ENCODE measurements around the gene COX19. TPM values are rescaled to one million over a fixed set of nuclear protein-coding genes. Genes with fewer than 3 reads are reported as not detected.
A peak's percentile ranks its signal among the peaks of the same experiment; 100 is the strongest.

The COX19 gene
- total RNA-seq, 1 experiment from 2014 or later, result 28.9 TPM

DNA sequence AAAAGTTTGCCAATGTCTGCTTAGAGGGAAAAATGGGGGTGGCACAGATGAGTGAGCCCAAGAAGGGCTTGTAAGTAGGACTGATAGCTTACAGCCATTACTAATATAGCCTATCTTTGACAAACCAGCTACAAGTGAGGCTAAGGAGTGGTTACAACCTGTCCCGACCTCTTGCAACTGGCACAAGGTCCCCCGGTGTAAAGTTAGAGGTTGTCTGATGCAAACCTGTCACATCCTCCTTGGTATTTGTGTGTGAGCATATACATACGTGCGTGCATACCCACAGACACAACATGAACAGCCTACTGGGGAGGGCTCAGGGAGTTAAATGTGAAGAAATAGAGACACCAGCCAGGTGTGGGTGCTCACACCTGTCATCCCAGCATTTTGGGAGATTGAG is 35.5 kb downstream of the COX19 start:
- DNase-seq, result no peak
- intact Hi-C loops (cut with micrococcal nuclease; ENCODE audit: unreplicated experiment), result no loop called here
- H3K4me1 ChIP-seq (replicated peaks; ENCODE audit: insufficient read depth), result peaks cover 20% of the 10 kb centered on the region
- ChIA-PET CTCF (no interaction called here), POLR2A (ENCODE audit: unreplicated experiment) (no interaction called here)
- H3K4me3 ChIP-seq, result no peak overlapping the region
- H3K27me3 ChIP-seq (ENCODE audit: insufficient read depth, low read depth), result no peaks in the 10 kb centered on the region
- no peaks in the 10 kb centered on the region for H3K9me2 ChIP-seq (ENCODE audit: insufficient read depth)
- H3K9me3 ChIP-seq (ENCODE audit: insufficient read depth, low read depth), result 0 out of 2 replicates have a peak, but pooled peaks cover 3% of the 10 kb centered on the region
- peaks cover 6% of the 10 kb centered on the region; the same call in 1 of the 2 replicates for H3K79me2 ChIP-seq (ENCODE audit: low read depth)
- H3K4me2 ChIP-seq, result no peak overlapping the region
- no peaks in the 10 kb centered on the region for H3K36me3 ChIP-seq (ENCODE audit: low read depth)
- no peak overlapping the region for H2AFZ ChIP-seq
- peaks cover 49% of the 10 kb centered on the region for H3F3A ChIP-seq (ENCODE audit: insufficient read depth, low read depth)
- no TSS peak for BruUV-seq (replicated peaks)
- H4K20me1 ChIP-seq (ENCODE audit: insufficient read depth), result no peaks in the 10 kb centered on the region
- no peak for TF ChIP-seq EZH2 (IDR thresholded peaks at IDR 0.05; ENCODE audit: low read depth)
- TF ChIP-seq, protein P1, sequence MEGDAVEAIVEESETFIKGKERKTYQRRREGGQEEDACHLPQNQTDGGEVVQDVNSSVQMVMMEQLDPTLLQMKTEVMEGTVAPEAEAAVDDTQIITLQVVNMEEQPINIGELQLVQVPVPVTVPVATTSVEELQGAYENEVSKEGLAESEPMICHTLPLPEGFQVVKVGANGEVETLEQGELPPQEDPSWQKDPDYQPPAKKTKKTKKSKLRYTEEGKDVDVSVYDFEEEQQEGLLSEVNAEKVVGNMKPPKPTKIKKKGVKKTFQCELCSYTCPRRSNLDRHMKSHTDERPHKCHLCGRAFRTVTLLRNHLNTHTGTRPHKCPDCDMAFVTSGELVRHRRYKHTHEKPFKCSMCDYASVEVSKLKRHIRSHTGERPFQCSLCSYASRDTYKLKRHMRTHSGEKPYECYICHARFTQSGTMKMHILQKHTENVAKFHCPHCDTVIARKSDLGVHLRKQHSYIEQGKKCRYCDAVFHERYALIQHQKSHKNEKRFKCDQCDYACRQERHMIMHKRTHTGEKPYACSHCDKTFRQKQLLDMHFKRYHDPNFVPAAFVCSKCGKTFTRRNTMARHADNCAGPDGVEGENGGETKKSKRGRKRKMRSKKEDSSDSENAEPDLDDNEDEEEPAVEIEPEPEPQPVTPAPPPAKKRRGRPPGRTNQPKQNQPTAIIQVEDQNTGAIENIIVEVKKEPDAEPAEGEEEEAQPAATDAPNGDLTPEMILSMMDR (conservative IDR thresholded peaks at IDR 0.05), result no peak
- no peak overlapping the region for H3K27ac ChIP-seq

DNA sequence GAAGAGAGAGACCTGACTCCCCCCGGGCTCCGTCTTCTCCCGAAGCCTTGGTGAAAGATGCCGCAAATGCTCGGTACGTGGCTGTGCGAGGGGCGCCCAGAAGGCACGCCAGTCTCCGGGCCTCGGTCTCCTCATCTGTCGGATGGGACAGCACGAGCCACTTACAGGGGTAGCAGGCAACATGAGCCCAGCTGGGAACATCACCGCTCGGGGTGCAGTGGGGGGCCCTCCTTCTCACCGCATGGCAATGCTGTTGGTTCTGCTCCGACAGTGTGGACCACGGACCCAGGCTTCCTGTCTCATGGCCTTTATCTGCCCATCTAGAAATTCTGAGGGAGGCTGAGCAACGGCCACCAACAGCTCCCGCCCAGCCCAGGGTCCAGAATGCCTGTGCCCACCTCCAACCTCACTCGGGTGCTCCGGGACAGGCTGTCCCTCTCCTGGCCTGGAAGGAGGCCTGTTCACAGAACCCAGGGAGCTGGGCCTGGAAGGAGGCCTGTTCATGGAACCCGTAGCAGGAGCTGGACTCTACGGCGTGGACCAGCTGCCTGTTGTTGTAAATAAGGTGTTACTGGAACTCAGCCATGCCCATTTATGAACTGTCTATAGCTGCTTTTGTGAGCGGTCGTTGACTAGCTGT is 36.7 kb downstream of the COX19 start:
- Histone ChIP-seq H3K4me1 (replicated peaks; ENCODE audit: insufficient read depth) (peaks cover 13% of the 10 kb centered on the region), H3K4me3 (no peak overlapping the region), H3K27ac (no peak overlapping the region), H3K27me3 (ENCODE audit: insufficient read depth, low read depth) (no peaks in the 10 kb centered on the region), H3K36me3 (ENCODE audit: low read depth) (no peaks in the 10 kb centered on the region), H3K9me3 (ENCODE audit: insufficient read depth, low read depth) (0 out of 2 replicates have a peak, but pooled peaks cover 3% of the 10 kb centered on the region), H4K20me1 (ENCODE audit: insufficient read depth) (no peaks in the 10 kb centered on the region), H2AFZ (no peak overlapping the region), H3K9me2 (ENCODE audit: insufficient read depth) (no peaks in the 10 kb centered on the region), H3K79me2 (ENCODE audit: low read depth) (no peaks in the 10 kb centered on the region), H3F3A (ENCODE audit: insufficient read depth, low read depth) (peaks cover 44% of the 10 kb centered on the region), H3K4me2 (no peak overlapping the region)
- BruUV-seq (replicated peaks), result no TSS peak
- ChIA-PET CTCF (no interaction called here), POLR2A (ENCODE audit: unreplicated experiment) (no interaction called here)
- no peak for DNase-seq
- TF ChIP-seq, protein P1 (conservative IDR thresholded peaks at IDR 0.05), result no peak
- no peak for TF ChIP-seq EZH2 (IDR thresholded peaks at IDR 0.05; ENCODE audit: low read depth)
- intact Hi-C loops (cut with micrococcal nuclease; ENCODE audit: unreplicated experiment), result no loop called here

DNA sequence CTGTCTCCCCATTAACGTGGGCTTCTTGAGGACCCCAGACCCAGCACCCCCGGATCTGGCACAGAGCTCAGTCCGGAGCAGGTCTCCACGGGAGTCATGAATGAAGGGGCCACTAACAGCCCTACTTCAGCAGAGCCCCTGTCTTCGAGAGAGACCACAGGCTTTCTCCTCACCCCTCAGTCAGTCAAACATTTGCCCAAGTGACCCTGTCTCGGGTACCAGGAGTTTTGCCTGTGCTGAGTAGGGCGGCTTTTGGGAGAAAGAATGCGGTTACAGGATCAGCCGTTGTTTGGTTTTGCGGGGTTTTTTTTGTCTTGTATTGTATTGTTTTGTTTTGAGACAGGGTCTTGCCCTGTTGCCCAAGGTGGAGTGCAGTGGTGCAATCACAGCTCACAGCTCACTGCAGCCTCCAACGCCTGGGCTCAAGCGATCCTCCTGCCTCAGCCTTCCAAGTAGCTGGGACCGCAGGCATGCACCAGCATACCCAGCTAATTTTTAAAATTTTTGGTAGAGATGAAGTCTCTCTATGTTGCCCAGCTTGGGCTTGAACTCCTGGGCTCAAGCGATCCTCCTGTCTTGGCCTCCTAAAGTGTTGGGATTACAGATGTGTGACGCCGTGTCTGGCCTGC is 37.4 kb downstream of the COX19 start:
- H3K9me3 ChIP-seq (ENCODE audit: insufficient read depth, low read depth), result 0 out of 2 replicates have a peak, but pooled peaks cover 3% of the 10 kb centered on the region
- ChIA-PET CTCF (no interaction called here), POLR2A (ENCODE audit: unreplicated experiment) (interaction anchor here (0.6 kb wide), 1 partner anchor 12 kb away, joined by 16 read pairs; no protein-coding TSS in a partner anchor)
- H4K20me1 ChIP-seq (ENCODE audit: insufficient read depth), result no peaks in the 10 kb centered on the region
- no peak for TF ChIP-seq EZH2 (IDR thresholded peaks at IDR 0.05; ENCODE audit: low read depth)
- H3K79me2 ChIP-seq (ENCODE audit: low read depth), result no peaks in the 10 kb centered on the region
- no TSS peak for BruUV-seq (replicated peaks)
- no peak overlapping the region for H2AFZ ChIP-seq
- H3K36me3 ChIP-seq (ENCODE audit: low read depth), result no peaks in the 10 kb centered on the region
- DNase-seq, result peak; percentile 37 to 51
- H3K9me2 ChIP-seq (ENCODE audit: insufficient read depth), result no peaks in the 10 kb centered on the region
- no peak overlapping the region for H3K4me2 ChIP-seq
- no peaks in the 10 kb centered on the region for H3K27me3 ChIP-seq (ENCODE audit: insufficient read depth, low read depth)
- peaks cover 13% of the 10 kb centered on the region for H3K4me1 ChIP-seq (replicated peaks; ENCODE audit: insufficient read depth)
- H3F3A ChIP-seq (ENCODE audit: insufficient read depth, low read depth), result peaks cover 44% of the 10 kb centered on the region
- intact Hi-C loops (cut with micrococcal nuclease; ENCODE audit: unreplicated experiment), result no loop called here
- H3K27ac ChIP-seq, result no peak overlapping the region; the same call in 1 of the 2 replicates
- no peak overlapping the region for H3K4me3 ChIP-seq
